OCI-LY1 (cell line): Measurements from ENCODE around the gene CERS6.

Experiments
- H2AFZ ChIP-seq: fragments of 200-600 bp; sonication (generic), shearing (Covaris generic); 2 replicates; pipeline ENCODE4 v1.6.0; 2014; ENCODE audit warnings: antibody characterized with exemption, mild to moderate bottlenecking, low read length
- H3F3A ChIP-seq: fragments of 200-600 bp; sonication (generic), shearing (Covaris generic); 2 replicates; pipeline ENCODE4 v1.6.0; 2014; ENCODE audit warnings: mild to moderate bottlenecking, antibody characterized with exemption, low read length, moderate library complexity; ENCODE audit not compliant: insufficient read depth
- H3K27ac ChIP-seq: fragments of 200-600 bp; sonication (generic); 2 replicates; pipeline ENCODE4 v1.5.1; 2014; ENCODE audit warnings: low read length, mixed run types, mild to moderate bottlenecking, low read depth; ENCODE audit not compliant: poor library complexity, severe bottlenecking
- H3K27me3 ChIP-seq: fragments of 200-600 bp; sonication (generic); 2 replicates; pipeline ENCODE4 v1.6.0; 2014; ENCODE audit warnings: antibody characterized with exemption, mild to moderate bottlenecking, low read length, moderate library complexity; ENCODE audit not compliant: insufficient read depth
- H3K36me3 ChIP-seq: fragments of 200-600 bp; sonication (generic); 2 replicates; pipeline ENCODE4 v1.6.1; 2014; ENCODE audit warnings: mild to moderate bottlenecking, antibody characterized with exemption, low read length, moderate library complexity, mixed read lengths; ENCODE audit not compliant: insufficient read depth
- H3K4me1 ChIP-seq: fragments of 200-600 bp; sonication (generic); 2 replicates; pipeline ENCODE4 v1.5.1; 2014; ENCODE audit warnings: mild to moderate bottlenecking, low read length, moderate library complexity; ENCODE audit not compliant: insufficient read depth, severe bottlenecking
- H3K4me2 ChIP-seq: fragments of 200-600 bp; sonication (generic), shearing (Covaris generic); 2 replicates; pipeline ENCODE4 v1.6.1; 2014; ENCODE audit warnings: low read length
- H3K4me3 ChIP-seq: fragments of 200-600 bp; sonication (generic); 2 replicates; pipeline ENCODE4 v1.5.1; 2014; ENCODE audit warnings: low read length, low read depth, mild to moderate bottlenecking, mixed read lengths; ENCODE audit not compliant: poor library complexity, severe bottlenecking
- H3K79me2 ChIP-seq: fragments of 200-600 bp; shearing (Covaris generic); 2 replicates; pipeline ENCODE4 v1.6.1; 2016; ENCODE audit warnings: mixed run types, low read length, mixed read lengths; ENCODE audit not compliant: insufficient read depth
- H3K9ac ChIP-seq: fragments of 200-600 bp; sonication (generic), shearing (Covaris generic); 2 replicates; pipeline ENCODE4 v1.6.1; 2014; ENCODE audit warnings: mild to moderate bottlenecking, low read length, mixed read lengths
- H3K9me2 ChIP-seq: fragments of 200-600 bp; sonication (generic), shearing (Covaris generic); 2 replicates; pipeline ENCODE4 v1.6.1; 2014; ENCODE audit warnings: low read depth, mild to moderate bottlenecking, low read length, mixed read lengths
- H3K9me3 ChIP-seq: fragments of 200-600 bp; shearing (Covaris generic); 2 replicates; pipeline ENCODE4 v1.6.1; 2014; ENCODE audit warnings: low read length, mixed read lengths
- H4K20me1 ChIP-seq: fragments of 200-600 bp; sonication (generic), shearing (Covaris generic); 2 replicates; pipeline ENCODE4 v1.6.0; 2016; ENCODE audit warnings: mild to moderate bottlenecking, low read length; ENCODE audit not compliant: insufficient read depth
- CTCF ChIP-seq: fragments of 200-600 bp; sonication (generic), shearing (Covaris generic); IDR thresholded peaks from 2 replicates; pipeline ENCODE4 v1.5.1; 2017; ENCODE audit warnings: mild to moderate bottlenecking, antibody characterized with exemption, low read length, moderate library complexity, mixed read lengths
- EZH2 ChIP-seq: fragments of 200-600 bp; sonication (generic), shearing (Covaris generic); IDR thresholded peaks from 2 replicates; pipeline ENCODE4 v1.8.0; 2017; ENCODE audit warnings: borderline replicate concordance, mixed run types, mild to moderate bottlenecking, antibody characterized with exemption, low read length, moderate library complexity, mixed read lengths

Gene CERS6

GRCh38 chr2:168650781-168651180, 194.7 kb downstream of the CERS6 start:
- no peak overlapping the region for H3K9ac ChIP-seq
- TF ChIP-seq CTCF (no peak), EZH2 (no peak)
- H3K27me3 ChIP-seq: no peaks in the 10 kb centered on the region
- H4K20me1 ChIP-seq: no peaks in the 10 kb centered on the region
- H3F3A ChIP-seq: no peaks in the 10 kb centered on the region
- no peaks in the 10 kb centered on the region for H3K9me3 ChIP-seq
- no peaks in the 10 kb centered on the region for H3K9me2 ChIP-seq
- no peaks in the 10 kb centered on the region for H3K79me2 ChIP-seq
- H3K4me1 ChIP-seq: no peaks in the 10 kb centered on the region
- no peak overlapping the region for H3K27ac ChIP-seq
- H2AFZ ChIP-seq: no peak overlapping the region
- H3K4me3 ChIP-seq: no peak overlapping the region
- no peaks in the 10 kb centered on the region for H3K36me3 ChIP-seq
- no peak overlapping the region for H3K4me2 ChIP-seq

- Histone ChIP-seq H2AFZ (no peak overlapping the region), H3K4me1 (no peaks in the 10 kb centered on the region), H3K4me3 (no peak overlapping the region), H3K9me2 (no peaks in the 10 kb centered on the region), H3K4me2 (no peak overlapping the region), H3K9ac (no peak overlapping the region), H3F3A (no peaks in the 10 kb centered on the region), H3K27ac (no peak overlapping the region), H3K27me3 (no peaks in the 10 kb centered on the region), H3K79me2 (no peaks in the 10 kb centered on the region), H3K9me3 (no peaks in the 10 kb centered on the region), H3K36me3 (no peaks in the 10 kb centered on the region), H4K20me1 (no peaks in the 10 kb centered on the region)
- TF ChIP-seq CTCF (no peak), EZH2 (no peak)
These were observed 197.2 kb downstream of the CERS6 start for GRCh38 chr2:168652997-168653921.

GRCh38 chr2:168654705-168655104, 198.6 kb downstream of the CERS6 start:
- Histone ChIP-seq H3K9ac (no peak overlapping the region), H3F3A (no peaks in the 10 kb centered on the region), H3K9me2 (no peaks in the 10 kb centered on the region), H2AFZ (no peak overlapping the region), H3K27me3 (no peaks in the 10 kb centered on the region), H4K20me1 (no peaks in the 10 kb centered on the region), H3K36me3 (no peaks in the 10 kb centered on the region), H3K79me2 (no peaks in the 10 kb centered on the region), H3K9me3 (no peaks in the 10 kb centered on the region), H3K27ac (no peak overlapping the region), H3K4me3 (no peak overlapping the region), H3K4me1 (no peaks in the 10 kb centered on the region), H3K4me2 (no peak overlapping the region)
- TF ChIP-seq CTCF: no peak
- TF ChIP-seq EZH2: no peak
